RKO (cell line): ENCODE results near the gene RAPGEF5.
A peak's percentile ranks its signal among the peaks of the same experiment; 100 is the strongest.
"Not testable (repeated sequence)": the region's sequence is repeated elsewhere in the genome, so short reads cannot be mapped to it uniquely, and the experiment has no call there.

ENCODE experiments used
- DNase-seq: peaks from one replicate; pipeline ENCODE4 v3.0.0-alpha.2; 2016; ENCODE audit warnings: low spot score

Gene RAPGEF5

GRCh38 chr7:22117222-22117621 is 239.7 kb downstream of the RAPGEF5 start:
- DNase-seq, result no peak

- DNase-seq, result no peak
These were observed 240.4 kb downstream of the RAPGEF5 start for GRCh38 chr7:22116451-22117030.

GRCh38 chr7:22115689-22116088 is 241.3 kb downstream of the RAPGEF5 start:
- no peak for DNase-seq

GRCh38 chr7:22114440-22114981 is 242.4 kb downstream of the RAPGEF5 start:
- no peak for DNase-seq

- no peak for DNase-seq
These were observed 243.9 kb downstream of the RAPGEF5 start for GRCh38 chr7:22113041-22113440.

GRCh38 chr7:22111661-22112060 is 245.3 kb downstream of the RAPGEF5 start:
- DNase-seq, result no peak

GRCh38 chr7:22110881-22111280 is 246.1 kb downstream of the RAPGEF5 start:
- no peak for DNase-seq

GRCh38 chr7:22110227-22110839 is 246.6 kb downstream of the RAPGEF5 start:
- peak; percentile 86 for DNase-seq

- no peak for DNase-seq
These were observed 247.2 kb downstream of the RAPGEF5 start for GRCh38 chr7:22109761-22110160.

GRCh38 chr7:22108151-22108845 is 248.7 kb downstream of the RAPGEF5 start:
- DNase-seq, result no peak

GRCh38 chr7:22105550-22105949 is 251.4 kb downstream of the RAPGEF5 start:
- no peak for DNase-seq

- no peak for DNase-seq
These were observed 262.3 kb downstream of the RAPGEF5 start for GRCh38 chr7:22094413-22095342.

- no peak for DNase-seq
These were observed 263.0 kb downstream of the RAPGEF5 start for GRCh38 chr7:22093936-22094335.

- DNase-seq, result no peak
These were observed 264.0 kb downstream of the RAPGEF5 start for GRCh38 chr7:22093001-22093400.

- DNase-seq, result not testable (repeated sequence)
These were observed 265.9 kb downstream of the RAPGEF5 start for GRCh38 chr7:22090958-22091525.

- no peak for DNase-seq
These were observed 266.4 kb downstream of the RAPGEF5 start for GRCh38 chr7:22090512-22090911.

- no peak for DNase-seq
These were observed 266.8 kb downstream of the RAPGEF5 start for GRCh38 chr7:22090107-22090506.

GRCh38 chr7:22088827-22089226 is 268.1 kb downstream of the RAPGEF5 start:
- no peak for DNase-seq

GRCh38 chr7:22087861-22088260 is 269.1 kb downstream of the RAPGEF5 start:
- DNase-seq, result no peak

- DNase-seq, result peak; percentile 51
These were observed 273.2 kb downstream of the RAPGEF5 start for GRCh38 chr7:22083704-22084240.
